ENCODE measurements around the gene SLC35G3. TPM values are rescaled to one million over a fixed set of nuclear protein-coding genes. Genes with fewer than 3 reads are reported as not detected.

The SLC35G3 gene
- total and polyA plus RNA-seq, 4 donors = not detected

DNA sequence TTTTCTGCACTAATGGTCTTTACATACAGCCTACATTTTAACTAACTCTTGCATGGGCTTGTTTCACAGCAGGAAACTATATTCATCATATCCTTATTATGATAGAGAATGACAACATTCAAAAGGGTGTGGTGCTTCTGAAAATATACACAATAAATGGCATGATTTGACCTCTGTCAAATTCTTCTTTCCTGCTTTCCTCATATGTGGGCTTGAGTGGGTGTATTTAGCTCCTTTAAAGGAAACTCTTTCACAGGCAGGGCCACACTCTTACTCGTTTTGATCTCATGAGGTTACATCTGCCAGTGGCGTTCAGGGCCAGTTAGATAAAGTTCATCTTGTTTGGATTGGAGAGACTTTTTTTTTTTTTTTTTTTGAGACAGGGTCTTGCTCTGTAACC, 6.1 kb downstream of the SLC35G3 start:
- Histone ChIP-seq H3K4me3 (ENCODE audit: low read depth in 1 of 3, low read length in 3 of 3) (no peak overlapping the region), H3K36me3 (ENCODE audit: control insufficient read depth in 4 of 4, insufficient read depth in 3 of 4, low read depth in 1 of 4, low read length in 3 of 4) (no peaks in the 10 kb centered on the region), H3K27me3 (ENCODE audit: control insufficient read depth in 4 of 4, insufficient read depth in 4 of 4, low read length in 3 of 4) (peaks cover 0 to 3% (median 0%) of the 10 kb centered on the region in 4 donors), H3K9ac (ENCODE audit: low read depth in 1 of 2, low read length in 2 of 2) (no peak overlapping the region), H3K27ac (ENCODE audit: low read depth in 1 of 2, low read length in 2 of 2) (no peak overlapping the region), H3K9me3 (ENCODE audit: control insufficient read depth in 4 of 4, low read length in 3 of 4) (no peaks in the 10 kb centered on the region), H3K4me1 (ENCODE audit: control insufficient read depth in 4 of 4, insufficient read depth in 4 of 4, low read length in 3 of 4) (no peaks in the 10 kb centered on the region)
- WGBS = 40% methylated on average over 2 of the region's 2 CpGs
- DNase-seq (ENCODE audit: low spot score) = no peak
- TF ChIP-seq HNF4A (conservative IDR thresholded peaks at IDR 0.05) (no peak), EGR1 (IDR thresholded peaks at IDR 0.05; ENCODE audit: low read depth in 2 of 2) (no peak), TAF1 (conservative IDR thresholded peaks at IDR 0.05) (no peak), SP1 (IDR thresholded peaks at IDR 0.05) (no peak), GABPA (IDR thresholded peaks at IDR 0.05 in 1 of 2, conservative IDR thresholded peaks at IDR 0.05 in 1 of 2) (no peak), FOXA1 (IDR thresholded peaks at IDR 0.05) (no peak), RAD21 (IDR thresholded peaks at IDR 0.05) (no peak), RXRA (IDR thresholded peaks at IDR 0.05) (no peak), NR2F2 (IDR thresholded peaks at IDR 0.05) (no peak), JUND (IDR thresholded peaks at IDR 0.05) (no peak)
- TF ChIP-seq, protein P1, sequence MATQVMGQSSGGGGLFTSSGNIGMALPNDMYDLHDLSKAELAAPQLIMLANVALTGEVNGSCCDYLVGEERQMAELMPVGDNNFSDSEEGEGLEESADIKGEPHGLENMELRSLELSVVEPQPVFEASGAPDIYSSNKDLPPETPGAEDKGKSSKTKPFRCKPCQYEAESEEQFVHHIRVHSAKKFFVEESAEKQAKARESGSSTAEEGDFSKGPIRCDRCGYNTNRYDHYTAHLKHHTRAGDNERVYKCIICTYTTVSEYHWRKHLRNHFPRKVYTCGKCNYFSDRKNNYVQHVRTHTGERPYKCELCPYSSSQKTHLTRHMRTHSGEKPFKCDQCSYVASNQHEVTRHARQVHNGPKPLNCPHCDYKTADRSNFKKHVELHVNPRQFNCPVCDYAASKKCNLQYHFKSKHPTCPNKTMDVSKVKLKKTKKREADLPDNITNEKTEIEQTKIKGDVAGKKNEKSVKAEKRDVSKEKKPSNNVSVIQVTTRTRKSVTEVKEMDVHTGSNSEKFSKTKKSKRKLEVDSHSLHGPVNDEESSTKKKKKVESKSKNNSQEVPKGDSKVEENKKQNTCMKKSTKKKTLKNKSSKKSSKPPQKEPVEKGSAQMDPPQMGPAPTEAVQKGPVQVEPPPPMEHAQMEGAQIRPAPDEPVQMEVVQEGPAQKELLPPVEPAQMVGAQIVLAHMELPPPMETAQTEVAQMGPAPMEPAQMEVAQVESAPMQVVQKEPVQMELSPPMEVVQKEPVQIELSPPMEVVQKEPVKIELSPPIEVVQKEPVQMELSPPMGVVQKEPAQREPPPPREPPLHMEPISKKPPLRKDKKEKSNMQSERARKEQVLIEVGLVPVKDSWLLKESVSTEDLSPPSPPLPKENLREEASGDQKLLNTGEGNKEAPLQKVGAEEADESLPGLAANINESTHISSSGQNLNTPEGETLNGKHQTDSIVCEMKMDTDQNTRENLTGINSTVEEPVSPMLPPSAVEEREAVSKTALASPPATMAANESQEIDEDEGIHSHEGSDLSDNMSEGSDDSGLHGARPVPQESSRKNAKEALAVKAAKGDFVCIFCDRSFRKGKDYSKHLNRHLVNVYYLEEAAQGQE (IDR thresholded peaks at IDR 0.05) = no peak
- TF ChIP-seq, protein P2, sequence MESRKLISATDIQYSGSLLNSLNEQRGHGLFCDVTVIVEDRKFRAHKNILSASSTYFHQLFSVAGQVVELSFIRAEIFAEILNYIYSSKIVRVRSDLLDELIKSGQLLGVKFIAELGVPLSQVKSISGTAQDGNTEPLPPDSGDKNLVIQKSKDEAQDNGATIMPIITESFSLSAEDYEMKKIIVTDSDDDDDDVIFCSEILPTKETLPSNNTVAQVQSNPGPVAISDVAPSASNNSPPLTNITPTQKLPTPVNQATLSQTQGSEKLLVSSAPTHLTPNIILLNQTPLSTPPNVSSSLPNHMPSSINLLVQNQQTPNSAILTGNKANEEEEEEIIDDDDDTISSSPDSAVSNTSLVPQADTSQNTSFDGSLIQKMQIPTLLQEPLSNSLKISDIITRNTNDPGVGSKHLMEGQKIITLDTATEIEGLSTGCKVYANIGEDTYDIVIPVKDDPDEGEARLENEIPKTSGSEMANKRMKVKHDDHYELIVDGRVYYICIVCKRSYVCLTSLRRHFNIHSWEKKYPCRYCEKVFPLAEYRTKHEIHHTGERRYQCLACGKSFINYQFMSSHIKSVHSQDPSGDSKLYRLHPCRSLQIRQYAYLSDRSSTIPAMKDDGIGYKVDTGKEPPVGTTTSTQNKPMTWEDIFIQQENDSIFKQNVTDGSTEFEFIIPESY (IDR thresholded peaks at IDR 0.05) = no peak
- TF ChIP-seq, protein P3, sequence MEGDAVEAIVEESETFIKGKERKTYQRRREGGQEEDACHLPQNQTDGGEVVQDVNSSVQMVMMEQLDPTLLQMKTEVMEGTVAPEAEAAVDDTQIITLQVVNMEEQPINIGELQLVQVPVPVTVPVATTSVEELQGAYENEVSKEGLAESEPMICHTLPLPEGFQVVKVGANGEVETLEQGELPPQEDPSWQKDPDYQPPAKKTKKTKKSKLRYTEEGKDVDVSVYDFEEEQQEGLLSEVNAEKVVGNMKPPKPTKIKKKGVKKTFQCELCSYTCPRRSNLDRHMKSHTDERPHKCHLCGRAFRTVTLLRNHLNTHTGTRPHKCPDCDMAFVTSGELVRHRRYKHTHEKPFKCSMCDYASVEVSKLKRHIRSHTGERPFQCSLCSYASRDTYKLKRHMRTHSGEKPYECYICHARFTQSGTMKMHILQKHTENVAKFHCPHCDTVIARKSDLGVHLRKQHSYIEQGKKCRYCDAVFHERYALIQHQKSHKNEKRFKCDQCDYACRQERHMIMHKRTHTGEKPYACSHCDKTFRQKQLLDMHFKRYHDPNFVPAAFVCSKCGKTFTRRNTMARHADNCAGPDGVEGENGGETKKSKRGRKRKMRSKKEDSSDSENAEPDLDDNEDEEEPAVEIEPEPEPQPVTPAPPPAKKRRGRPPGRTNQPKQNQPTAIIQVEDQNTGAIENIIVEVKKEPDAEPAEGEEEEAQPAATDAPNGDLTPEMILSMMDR (IDR thresholded peaks at IDR 0.05; ENCODE audit: low read depth, low read length, missing input control) = no peak

DNA sequence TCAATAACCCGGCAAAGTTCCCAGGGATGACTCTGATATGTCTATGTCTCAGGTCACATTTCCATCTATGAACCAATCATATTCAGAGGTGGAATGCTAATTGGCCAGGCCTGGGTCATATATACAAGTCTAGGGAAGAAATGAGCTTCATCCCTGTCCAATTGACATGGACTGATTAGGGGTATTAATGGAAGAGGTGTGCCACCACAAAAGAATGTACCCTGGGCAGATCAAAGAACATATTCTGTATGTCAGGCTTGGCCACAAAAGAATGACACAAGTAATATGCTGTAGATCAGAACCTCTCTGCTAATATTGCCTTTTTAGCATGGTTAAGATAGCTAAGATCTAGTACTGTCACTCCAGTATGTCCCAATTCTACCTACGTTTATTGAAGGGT, 6.7 kb downstream of the SLC35G3 start:
- TF ChIP-seq, protein P4, sequence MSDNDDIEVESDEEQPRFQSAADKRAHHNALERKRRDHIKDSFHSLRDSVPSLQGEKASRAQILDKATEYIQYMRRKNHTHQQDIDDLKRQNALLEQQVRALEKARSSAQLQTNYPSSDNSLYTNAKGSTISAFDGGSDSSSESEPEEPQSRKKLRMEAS (IDR thresholded peaks at IDR 0.05) = no peak
- TF ChIP-seq FOXA2 (IDR thresholded peaks at IDR 0.05) (no peak), NR2F2 (IDR thresholded peaks at IDR 0.05) (no peak), JUND (IDR thresholded peaks at IDR 0.05) (no peak), SP1 (IDR thresholded peaks at IDR 0.05) (no peak), RXRA (IDR thresholded peaks at IDR 0.05) (no peak), YY1 (IDR thresholded peaks at IDR 0.05) (no peak), HNF4G (IDR thresholded peaks at IDR 0.05) (no peak), HNF4A (conservative IDR thresholded peaks at IDR 0.05) (no peak), GABPA (IDR thresholded peaks at IDR 0.05 in 1 of 2, conservative IDR thresholded peaks at IDR 0.05 in 1 of 2) (no peak), FOXA1 (IDR thresholded peaks at IDR 0.05) (no peak), TAF1 (conservative IDR thresholded peaks at IDR 0.05) (no peak), EGR1 (IDR thresholded peaks at IDR 0.05; ENCODE audit: low read depth in 2 of 2) (no peak)
- TF ChIP-seq, protein P5, sequence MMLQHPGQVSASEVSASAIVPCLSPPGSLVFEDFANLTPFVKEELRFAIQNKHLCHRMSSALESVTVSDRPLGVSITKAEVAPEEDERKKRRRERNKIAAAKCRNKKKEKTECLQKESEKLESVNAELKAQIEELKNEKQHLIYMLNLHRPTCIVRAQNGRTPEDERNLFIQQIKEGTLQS (IDR thresholded peaks at IDR 0.05) = no peak
- TF ChIP-seq, protein P2 (IDR thresholded peaks at IDR 0.05) = no peak
- TF ChIP-seq, protein P1 (IDR thresholded peaks at IDR 0.05) = no peak
- Histone ChIP-seq H3K36me3 (ENCODE audit: control insufficient read depth in 4 of 4, insufficient read depth in 3 of 4, low read depth in 1 of 4, low read length in 3 of 4) (no peaks in the 10 kb centered on the region), H3K27me3 (ENCODE audit: control insufficient read depth in 4 of 4, insufficient read depth in 4 of 4, low read length in 3 of 4) (peaks cover 0 to 3% (median 0%) of the 10 kb centered on the region in 4 donors), H3K9ac (ENCODE audit: low read depth in 1 of 2, low read length in 2 of 2) (no peak overlapping the region), H3K4me3 (ENCODE audit: low read depth in 1 of 3, low read length in 3 of 3) (no peak overlapping the region), H3K27ac (ENCODE audit: low read depth in 1 of 2, low read length in 2 of 2) (no peak overlapping the region), H3K4me1 (ENCODE audit: control insufficient read depth in 4 of 4, insufficient read depth in 4 of 4, low read length in 3 of 4) (no peaks in the 10 kb centered on the region), H3K9me3 (ENCODE audit: control insufficient read depth in 4 of 4, low read length in 3 of 4) (no peaks in the 10 kb centered on the region)
- WGBS = 88% methylated on average over 2 of the region's 2 CpGs
- DNase-seq (ENCODE audit: low spot score) = no peak
